H1 (cell line): Measurements from ENCODE around the gene ACLY. TPM values are rescaled to one million over a fixed set of nuclear protein-coding genes. Genes with fewer than 3 reads are reported as not detected.

Experiments used
- BCL11A ChIP-seq, 2 experiments: IDR thresholded peaks; one replicate each; pipeline ENCODE4 v1.6.1; 2011; ENCODE audit warnings: low read depth in 2 of 2, low read length in 2 of 2, mild to moderate bottlenecking in 2 of 2
- CHD2 ChIP-seq: IDR thresholded peaks from 2 replicates; pipeline ENCODE4 v1.6.1; 2012; ENCODE audit warnings: low read length, improper control_type of control experiment
- EGR1 ChIP-seq: IDR thresholded peaks from 2 replicates; pipeline ENCODE4 v1.6.1; 2011; ENCODE audit warnings: low read depth, low read length, borderline replicate concordance
- GTF2F1 ChIP-seq: IDR thresholded peaks from 2 replicates; pipeline ENCODE4 v1.6.1; 2012; ENCODE audit warnings: low read depth, low read length, improper control_type of control experiment, borderline replicate concordance
- HDAC2 ChIP-seq, 2 experiments: fragments of 300-600 bp in 1 of 2; sonication (generic) in 1 of 2; IDR thresholded peaks; 2 replicates each; pipeline ENCODE4 v1.6.1; 2011 to 2012; ENCODE audit warnings: low read depth in 2 of 2, low read length in 2 of 2, mild to moderate bottlenecking in 2 of 2, moderate library complexity in 2 of 2, borderline replicate concordance in 1 of 2, inconsistent platforms in 1 of 2
- HDAC6 ChIP-seq: IDR thresholded peaks from one replicate; pipeline ENCODE4 v1.7.1; 2012; ENCODE audit warnings: low read depth, mild to moderate bottlenecking, inconsistent platforms, low read length, moderate library complexity
- MAFK ChIP-seq: IDR thresholded peaks from 2 replicates; pipeline ENCODE4 v1.6.1; 2012; ENCODE audit warnings: low read depth, mild to moderate bottlenecking, improper control_type of control experiment, low read length
- MAX ChIP-seq: IDR thresholded peaks from 2 replicates; pipeline ENCODE4 v1.6.1; 2012; ENCODE audit warnings: inconsistent platforms
- PHF8 ChIP-seq: fragments of 200-600 bp; sonication (generic); conservative IDR thresholded peaks from 2 replicates; pipeline ENCODE4 v1.7.1; 2012; ENCODE audit warnings: low read depth, mild to moderate bottlenecking, inconsistent platforms, low read length, moderate library complexity
- POLR2AphosphoS5 ChIP-seq: IDR thresholded peaks from 2 replicates; pipeline ENCODE4 v1.6.1; 2011; ENCODE audit warnings: low read depth, low read length
- POU5F1 ChIP-seq: IDR thresholded peaks from 2 replicates; pipeline ENCODE4 v1.6.1; 2011; ENCODE audit warnings: low read depth, mild to moderate bottlenecking, low read length, moderate library complexity
- RBBP5 ChIP-seq: IDR thresholded peaks from 2 replicates; pipeline ENCODE4 v1.7.1; 2012; ENCODE audit warnings: low read depth, mild to moderate bottlenecking, inconsistent platforms, low read length, moderate library complexity, borderline replicate concordance
- RFX5 ChIP-seq: IDR thresholded peaks from 2 replicates; pipeline ENCODE4 v1.6.1; 2011; ENCODE audit warnings: low read depth, low read length, improper control_type of control experiment, borderline replicate concordance
- SAP30 ChIP-seq: fragments of 300-600 bp; sonication (generic); IDR thresholded peaks from 2 replicates; pipeline ENCODE4 v1.7.1; 2012; ENCODE audit warnings: low read length, moderate library complexity, mild to moderate bottlenecking, inconsistent platforms; ENCODE audit not compliant: insufficient read depth, insufficient replicate concordance
- SIX5 ChIP-seq: IDR thresholded peaks from 2 replicates; pipeline ENCODE4 v1.6.1; 2011; ENCODE audit warnings: mild to moderate bottlenecking, low read depth, low read length
- SP1 ChIP-seq: IDR thresholded peaks from 2 replicates; pipeline ENCODE4 v1.6.1; 2011; ENCODE audit warnings: low read depth, low read length
- SP4 ChIP-seq: IDR thresholded peaks from 2 replicates; pipeline ENCODE4 v1.6.1; 2012; ENCODE audit warnings: low read length, inconsistent platforms
- SRF ChIP-seq: IDR thresholded peaks from 2 replicates; pipeline ENCODE4 v1.6.1; 2011; ENCODE audit warnings: mild to moderate bottlenecking, low read depth, low read length, moderate library complexity
- SUZ12 ChIP-seq: fragments of 200-600 bp; sonication (generic); IDR thresholded peaks from 2 replicates; pipeline ENCODE4 v1.6.1; 2012; ENCODE audit warnings: mild to moderate bottlenecking, inconsistent platforms, low read length, moderate library complexity, mixed read lengths
- TAF1 ChIP-seq: IDR thresholded peaks from 2 replicates; pipeline ENCODE4 v1.6.1; 2011; ENCODE audit warnings: mild to moderate bottlenecking, low read depth, low read length
- TAF7 ChIP-seq: optimal IDR thresholded peaks from 2 replicates; pipeline ENCODE3; 2011; ENCODE audit warnings: low read depth, mild to moderate bottlenecking, inconsistent platforms, low read length, moderate library complexity, borderline replicate concordance
- TEAD4 ChIP-seq: IDR thresholded peaks from 2 replicates; pipeline ENCODE4 v1.6.1; 2012; ENCODE audit warnings: low read depth, low read length, inconsistent platforms, mixed read lengths
- YY1 ChIP-seq: IDR thresholded peaks from 2 replicates; pipeline ENCODE4 v1.6.1; 2011; ENCODE audit warnings: low read depth, mild to moderate bottlenecking, low read length
- polyA plus RNA-seq, 7 experiments: library from polyadenylated mRNA; depleted of rRNA in 3 of 7; stranded (reverse) in 5 of 7; unstranded in 2 of 7; fragments of >200 nt in 5 of 7; fragments of 200-250 nt in 2 of 7; gene quantifications; 1 replicate in 5 of 7; 2 replicates in 1 of 7; 4 replicates in 1 of 7; pipeline versions ENCODE4 v1.2.1 to v1.2.3, GENCODE V29; 2011 to 2013; ENCODE audit warnings: missing spikeins in 2 of 7, mixed read lengths in 2 of 7
- total RNA-seq: library from RNA; stranded (reverse); fragmentation: NEBNext Ultra II Directional; extraction: Animal tissue kit (Norgen Biotek cat#: 25700); gene quantifications from 2 replicates; pipeline ENCODE4 v1.2.1, GENCODE V29; 2021
- TF ChIP-seq, protein P1 (sequence below): IDR thresholded peaks from 2 replicates; pipeline ENCODE4 v1.6.1; 2011; ENCODE audit warnings: low read length, improper control_type of control experiment

The ACLY gene
- total and polyA plus RNA-seq, 2 of the 8 experiments (the other 6 are each of a cell fraction or from before 2014, with no cell fraction given): 167 to 393 TPM

DNA sequence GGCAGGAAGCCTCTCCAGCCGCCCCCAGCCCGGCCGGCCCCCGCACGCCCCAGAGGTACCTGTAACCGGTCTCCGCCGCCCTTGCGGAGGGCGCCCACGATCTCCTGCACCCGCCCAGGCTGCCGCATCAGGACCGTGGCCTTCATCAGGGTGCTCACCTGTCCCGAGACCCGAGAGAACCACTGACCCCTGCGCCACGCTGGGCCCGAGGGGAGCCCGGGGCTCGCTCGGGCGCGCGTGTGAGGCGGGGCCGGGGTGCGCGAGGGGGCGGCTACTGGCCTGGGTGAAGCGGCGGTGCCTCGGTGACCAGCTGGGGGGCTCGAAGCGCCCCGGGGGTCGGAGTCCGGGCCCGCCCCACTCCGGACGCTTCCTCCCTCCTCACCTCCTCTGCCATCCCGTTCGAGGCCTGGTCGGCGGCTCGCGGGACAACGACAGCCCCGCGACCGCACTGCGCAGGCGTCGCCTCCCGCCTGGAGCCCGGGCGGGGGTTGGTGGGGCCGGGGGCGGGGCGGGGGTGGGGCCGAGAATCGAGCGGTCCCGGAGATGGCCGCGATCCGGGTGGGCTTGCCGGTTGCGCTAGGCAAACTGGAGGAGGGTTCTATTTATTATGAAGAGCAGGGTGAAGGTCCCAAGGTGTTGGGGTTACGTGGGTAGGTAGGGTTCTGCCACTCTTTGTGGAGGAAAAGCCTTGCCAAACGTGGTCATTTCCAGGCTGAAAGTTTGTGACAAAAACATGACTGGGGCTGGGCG is 82.8 kb downstream of the ACLY start, which contains the start of gene NT5C3B (continued):
- TF ChIP-seq RFX5 (no peak), HDAC2 (IDR thresholded peaks at IDR 0.05; ENCODE audit: borderline replicate concordance in 1 of 2, low read depth in 2 of 2, low read length in 2 of 2) (0 out of 4 replicates have a peak, but pooled peaks of 1 of the 2 experiments have one; percentile 35), SAP30 (no peak), POLR2AphosphoS5 (no peak; the same call in 1 of the 2 replicates), SP1 (no peak), HDAC6 (no peak), SUZ12 (no peak), RBBP5 (no peak), GTF2F1 (no peak), SIX5 (no peak), MAFK (no peak), SRF (no peak), CHD2 (no peak), TAF1 (peak; percentile 45; the same call in 1 of the 2 replicates), MAX (no peak), POU5F1 (no peak), YY1 (no peak), EGR1 (peak; percentile 24; the same call in 1 of the 2 replicates), SP4 (no peak), PHF8 (peak; percentile 68), TEAD4 (no peak), TAF7 (peak; percentile 50), BCL11A (IDR thresholded peaks at IDR 0.05; ENCODE audit: low read depth in 2 of 2, low read length in 2 of 2) (no peak)
- TF ChIP-seq, protein P1, sequence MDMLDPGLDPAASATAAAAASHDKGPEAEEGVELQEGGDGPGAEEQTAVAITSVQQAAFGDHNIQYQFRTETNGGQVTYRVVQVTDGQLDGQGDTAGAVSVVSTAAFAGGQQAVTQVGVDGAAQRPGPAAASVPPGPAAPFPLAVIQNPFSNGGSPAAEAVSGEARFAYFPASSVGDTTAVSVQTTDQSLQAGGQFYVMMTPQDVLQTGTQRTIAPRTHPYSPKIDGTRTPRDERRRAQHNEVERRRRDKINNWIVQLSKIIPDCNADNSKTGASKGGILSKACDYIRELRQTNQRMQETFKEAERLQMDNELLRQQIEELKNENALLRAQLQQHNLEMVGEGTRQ: no peak
